ENCODE results near the gene LRMDA.

The LRMDA gene

DNA sequence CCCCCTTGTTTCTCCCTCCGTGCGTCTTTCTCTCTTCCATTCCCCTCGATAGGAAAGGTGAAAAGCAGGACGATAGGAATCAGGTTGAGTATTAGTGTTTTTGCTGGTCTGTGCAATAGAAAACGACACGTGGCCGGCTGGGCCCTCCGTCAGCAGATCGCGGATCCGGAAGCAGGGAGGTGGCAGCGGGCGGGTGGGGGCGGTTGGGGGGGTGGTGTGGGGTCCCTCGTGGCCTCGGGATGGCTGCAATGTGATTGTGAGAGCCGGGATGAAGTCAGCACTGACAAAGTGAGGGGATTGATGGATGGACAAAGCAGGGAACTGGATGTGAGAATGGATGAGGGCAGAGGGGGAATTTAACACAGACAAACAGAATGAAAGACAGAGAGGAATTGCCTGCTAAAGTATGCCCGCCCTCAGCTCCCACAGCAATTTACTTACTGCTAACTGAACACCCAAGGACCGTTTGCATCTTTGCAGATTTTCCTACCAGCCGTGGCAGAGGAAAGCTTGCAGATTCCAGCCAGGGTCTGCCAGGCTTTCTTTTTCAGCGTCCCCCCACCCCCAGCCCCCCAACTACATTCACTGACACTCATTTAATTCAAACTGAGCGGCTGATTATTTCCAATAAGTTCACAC lies 280.9 kb downstream of the LRMDA start:
- Histone ChIP-seq H3K27me3 (ENCODE audit: low read depth, low read length) (no peaks in the 10 kb centered on the region), H3K4me2 (ENCODE audit: low read length) (no peak overlapping the region), H3K79me2 (ENCODE audit: low read length) (no peaks in the 10 kb centered on the region), H3K36me3 (replicated peaks; ENCODE audit: low read depth, low read length) (no peaks in the 10 kb centered on the region), H3K9me3 (ENCODE audit: insufficient read depth, low read length) (no peaks in the 10 kb centered on the region), H4K20me1 (ENCODE audit: insufficient read depth, low read length) (no peaks in the 10 kb centered on the region), H3K9ac (ENCODE audit: low read length) (no peak overlapping the region), H2AFZ (ENCODE audit: low read depth, low read length) (no peak overlapping the region), H3K4me3 (ENCODE audit: low read length) (no peak overlapping the region), H3K4me1 (ENCODE audit: low read length) (no peaks in the 10 kb centered on the region), H3K27ac (ENCODE audit: low read length) (no peak overlapping the region)
- TF ChIP-seq, protein P1, sequence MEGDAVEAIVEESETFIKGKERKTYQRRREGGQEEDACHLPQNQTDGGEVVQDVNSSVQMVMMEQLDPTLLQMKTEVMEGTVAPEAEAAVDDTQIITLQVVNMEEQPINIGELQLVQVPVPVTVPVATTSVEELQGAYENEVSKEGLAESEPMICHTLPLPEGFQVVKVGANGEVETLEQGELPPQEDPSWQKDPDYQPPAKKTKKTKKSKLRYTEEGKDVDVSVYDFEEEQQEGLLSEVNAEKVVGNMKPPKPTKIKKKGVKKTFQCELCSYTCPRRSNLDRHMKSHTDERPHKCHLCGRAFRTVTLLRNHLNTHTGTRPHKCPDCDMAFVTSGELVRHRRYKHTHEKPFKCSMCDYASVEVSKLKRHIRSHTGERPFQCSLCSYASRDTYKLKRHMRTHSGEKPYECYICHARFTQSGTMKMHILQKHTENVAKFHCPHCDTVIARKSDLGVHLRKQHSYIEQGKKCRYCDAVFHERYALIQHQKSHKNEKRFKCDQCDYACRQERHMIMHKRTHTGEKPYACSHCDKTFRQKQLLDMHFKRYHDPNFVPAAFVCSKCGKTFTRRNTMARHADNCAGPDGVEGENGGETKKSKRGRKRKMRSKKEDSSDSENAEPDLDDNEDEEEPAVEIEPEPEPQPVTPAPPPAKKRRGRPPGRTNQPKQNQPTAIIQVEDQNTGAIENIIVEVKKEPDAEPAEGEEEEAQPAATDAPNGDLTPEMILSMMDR (IDR thresholded peaks at IDR 0.05; ENCODE audit: low read depth, low read length), result no peak
- no peak for TF ChIP-seq EZH2phosphoT487 (IDR thresholded peaks at IDR 0.05; ENCODE audit: low read depth)

DNA sequence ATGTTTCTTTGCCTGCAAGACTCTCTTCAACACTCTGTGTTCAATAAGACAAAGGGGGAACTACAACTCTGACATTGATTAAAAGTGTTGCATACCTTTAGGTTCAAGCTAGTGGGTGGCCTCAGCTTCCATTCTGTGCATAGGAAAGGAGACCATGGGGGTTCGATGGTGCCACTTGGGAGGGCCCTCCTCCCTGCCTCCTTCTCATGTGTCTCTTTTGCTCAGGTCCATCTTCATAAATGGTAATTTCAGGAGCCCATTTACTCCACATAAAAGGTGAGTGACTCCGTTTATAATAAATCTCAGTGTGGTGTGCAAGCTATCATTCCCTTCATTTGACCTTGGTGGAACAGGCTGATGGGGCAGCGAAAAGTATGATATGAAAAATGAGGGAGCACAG lies 285.1 kb downstream of the LRMDA start:
- Histone ChIP-seq H4K20me1 (ENCODE audit: insufficient read depth, low read length) (no peaks in the 10 kb centered on the region), H3K36me3 (replicated peaks; ENCODE audit: low read depth, low read length) (no peaks in the 10 kb centered on the region), H3K4me3 (ENCODE audit: low read length) (no peak overlapping the region), H3K27ac (ENCODE audit: low read length) (no peak overlapping the region), H3K79me2 (ENCODE audit: low read length) (no peaks in the 10 kb centered on the region), H3K9me3 (ENCODE audit: insufficient read depth, low read length) (no peaks in the 10 kb centered on the region), H3K4me1 (ENCODE audit: low read length) (no peaks in the 10 kb centered on the region), H3K4me2 (ENCODE audit: low read length) (no peak overlapping the region), H3K9ac (ENCODE audit: low read length) (no peak overlapping the region), H2AFZ (ENCODE audit: low read depth, low read length) (no peak overlapping the region), H3K27me3 (ENCODE audit: low read depth, low read length) (no peaks in the 10 kb centered on the region)
- TF ChIP-seq EZH2phosphoT487 (IDR thresholded peaks at IDR 0.05; ENCODE audit: low read depth), result no peak

DNA sequence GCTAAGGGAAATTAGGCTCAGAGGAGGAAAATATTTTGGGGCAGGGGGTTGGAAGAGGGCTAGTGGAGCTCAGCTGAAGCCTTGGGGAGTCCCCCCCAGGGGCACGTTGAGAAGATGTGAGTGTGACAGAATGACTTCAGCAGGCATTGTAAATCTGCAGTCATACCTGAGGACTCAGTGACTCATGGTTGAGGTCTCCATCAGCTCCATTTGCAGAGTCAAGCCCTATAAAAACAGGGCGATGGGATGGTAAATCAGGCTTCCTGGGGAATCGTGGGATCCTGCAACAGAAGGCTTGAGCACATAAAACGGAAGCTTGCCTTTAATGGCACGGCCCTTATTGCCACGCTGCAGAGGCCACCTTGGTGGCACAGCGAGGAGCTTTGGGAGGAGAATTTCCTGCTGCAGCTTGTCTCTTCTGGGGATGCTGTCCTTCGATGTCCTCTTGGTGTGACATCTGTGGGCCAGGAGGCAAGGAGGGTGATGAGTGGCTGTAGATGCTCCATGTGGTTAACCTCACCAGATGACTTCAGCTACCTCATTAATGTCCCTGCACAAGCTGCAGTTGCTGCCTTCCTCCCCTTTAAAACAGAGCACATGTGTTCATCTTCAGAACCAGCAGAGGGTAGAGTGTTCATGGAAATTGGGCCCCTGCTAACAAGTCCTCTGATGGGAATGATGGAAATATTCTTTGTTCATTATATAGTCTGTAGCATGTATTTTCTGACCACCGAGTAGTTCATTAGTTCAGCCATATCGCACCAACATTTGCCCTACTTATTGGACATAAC lies 285.9 kb downstream of the LRMDA start:
- no peak overlapping the region for H2AFZ ChIP-seq (ENCODE audit: low read depth, low read length)
- TF ChIP-seq EZH2phosphoT487 (IDR thresholded peaks at IDR 0.05; ENCODE audit: low read depth), result no peak
- TF ChIP-seq, protein P1 (IDR thresholded peaks at IDR 0.05; ENCODE audit: low read depth, low read length), result no peak
- H3K4me3 ChIP-seq (ENCODE audit: low read length), result no peak overlapping the region
- no peaks in the 10 kb centered on the region for H3K9me3 ChIP-seq (ENCODE audit: insufficient read depth, low read length)
- H3K9ac ChIP-seq (ENCODE audit: low read length), result no peak overlapping the region
- no peak overlapping the region for H3K27ac ChIP-seq (ENCODE audit: low read length)
- H4K20me1 ChIP-seq (ENCODE audit: insufficient read depth, low read length), result no peaks in the 10 kb centered on the region
- H3K4me1 ChIP-seq (ENCODE audit: low read length), result no peaks in the 10 kb centered on the region
- H3K36me3 ChIP-seq (replicated peaks; ENCODE audit: low read depth, low read length), result no peaks in the 10 kb centered on the region
- H3K79me2 ChIP-seq (ENCODE audit: low read length), result no peaks in the 10 kb centered on the region
- no peak overlapping the region for H3K4me2 ChIP-seq (ENCODE audit: low read length)
- H3K27me3 ChIP-seq (ENCODE audit: low read depth, low read length), result no peaks in the 10 kb centered on the region

DNA sequence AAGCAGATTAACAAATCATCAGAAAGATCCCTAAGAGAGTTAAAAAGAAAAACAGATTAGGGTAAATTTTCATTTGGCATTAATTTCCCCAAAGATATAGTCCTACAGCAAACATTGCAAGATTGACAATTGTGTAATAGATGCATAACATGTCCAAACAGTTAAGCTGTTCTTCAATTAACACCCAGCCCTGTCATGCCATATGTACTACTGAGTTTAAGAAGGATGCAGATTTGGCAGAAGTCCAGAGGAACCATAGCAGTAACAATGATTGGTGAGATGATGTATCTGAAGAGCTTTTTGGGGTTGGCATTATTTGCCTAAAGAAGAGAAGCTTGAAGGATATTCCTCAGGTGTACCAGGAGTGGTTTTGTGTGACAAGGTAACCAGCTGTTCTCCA lies 287.6 kb downstream of the LRMDA start:
- Histone ChIP-seq H3K4me2 (ENCODE audit: low read length) (no peak overlapping the region), H3K79me2 (ENCODE audit: low read length) (no peaks in the 10 kb centered on the region), H3K4me1 (ENCODE audit: low read length) (no peaks in the 10 kb centered on the region), H3K36me3 (replicated peaks; ENCODE audit: low read depth, low read length) (no peaks in the 10 kb centered on the region), H3K9ac (ENCODE audit: low read length) (no peak overlapping the region), H4K20me1 (ENCODE audit: insufficient read depth, low read length) (no peaks in the 10 kb centered on the region), H2AFZ (ENCODE audit: low read depth, low read length) (no peak overlapping the region), H3K4me3 (ENCODE audit: low read length) (no peak overlapping the region), H3K27ac (ENCODE audit: low read length) (no peak overlapping the region), H3K27me3 (ENCODE audit: low read depth, low read length) (no peaks in the 10 kb centered on the region), H3K9me3 (ENCODE audit: insufficient read depth, low read length) (no peaks in the 10 kb centered on the region)
- TF ChIP-seq EZH2phosphoT487 (IDR thresholded peaks at IDR 0.05; ENCODE audit: low read depth), result no peak
- TF ChIP-seq, protein P1 (IDR thresholded peaks at IDR 0.05; ENCODE audit: low read depth, low read length), result no peak

All from OCI-LY3 (cell line).